Uterus (tissue), 2 donors: ENCODE measurements around the gene THSD8.

ENCODE experiments used
- CTCF ChIP-seq, 4 experiments: fragments of 200-600 bp in 2 of 4; fragments of 450-650 bp in 2 of 4; sonication (generic) in 2 of 4; IDR thresholded peaks; one replicate each; pipeline ENCODE4 v1.5.1; 2016 to 2019; ENCODE audit warnings: antibody characterized with exemption in 4 of 4, mild to moderate bottlenecking in 2 of 4, moderate library complexity in 1 of 4
- POLR2A ChIP-seq, 2 donors: fragments of 450-650 bp; IDR thresholded peaks; one replicate each; pipeline ENCODE4 v1.6.1; 2016; ENCODE audit warnings: antibody characterized with exemption in 2 of 2, mild to moderate bottlenecking in 1 of 2, moderate library complexity in 1 of 2

GRCh38 chr19:12777217-12778016, 24.5 kb upstream of the THSD8 start:
- peak; percentile 96 to 98 (median 97) for TF ChIP-seq CTCF (IDR thresholded peaks at IDR 0.05)
- TF ChIP-seq POLR2A (IDR thresholded peaks at IDR 0.05) = peak in 1 of 2 donors; percentile 38
